GM21367 (cell line): Measurements from ENCODE around the gene PRELP.
"Not testable (repeated sequence)": the region's sequence is repeated elsewhere in the genome, so short reads cannot be mapped to it uniquely, and the experiment has no call there.

Experiments used
- ATAC-seq: cut with Tn5 transposase; IDR thresholded peaks from one replicate; pipeline ENCODE4 v1.9.1; 2021; ENCODE audit not compliant: unreplicated experiment

PRELP gene

GRCh38 chr1:203505526-203506204 is 30.1 kb downstream of the PRELP start:
- no peak for ATAC-seq

- ATAC-seq, result no peak
Measured at GRCh38 chr1:203506858-203507626, 31.4 kb downstream of the PRELP start.

- no peak for ATAC-seq
Measured at GRCh38 chr1:203507759-203508158, 32.2 kb downstream of the PRELP start.

- no peak for ATAC-seq
Measured at GRCh38 chr1:203508463-203509073, 33.0 kb downstream of the PRELP start.

GRCh38 chr1:203509135-203509534 is 33.5 kb downstream of the PRELP start:
- ATAC-seq, result no peak

GRCh38 chr1:203511513-203511912 is 35.9 kb downstream of the PRELP start:
- no peak for ATAC-seq

DNA sequence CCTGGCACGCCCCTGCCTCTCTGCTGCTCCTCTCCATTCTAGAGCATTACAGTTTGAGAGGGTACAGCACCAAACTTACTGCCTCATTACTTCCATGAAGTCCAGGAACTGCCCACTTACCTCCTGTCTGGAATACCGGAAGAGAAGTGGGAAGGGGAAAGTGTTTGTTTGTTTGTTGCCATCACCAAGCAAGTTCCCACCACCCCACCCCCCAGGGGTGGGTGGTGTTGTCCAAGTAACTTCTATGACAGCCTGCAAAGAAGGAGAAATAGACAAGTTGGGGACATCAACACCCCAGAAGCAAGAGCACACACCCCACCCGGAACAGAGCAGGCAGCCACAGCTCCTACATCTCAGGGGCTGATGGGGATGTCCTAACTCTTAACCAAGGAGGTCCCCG is 36.3 kb downstream of the PRELP start:
- no peak for ATAC-seq

DNA sequence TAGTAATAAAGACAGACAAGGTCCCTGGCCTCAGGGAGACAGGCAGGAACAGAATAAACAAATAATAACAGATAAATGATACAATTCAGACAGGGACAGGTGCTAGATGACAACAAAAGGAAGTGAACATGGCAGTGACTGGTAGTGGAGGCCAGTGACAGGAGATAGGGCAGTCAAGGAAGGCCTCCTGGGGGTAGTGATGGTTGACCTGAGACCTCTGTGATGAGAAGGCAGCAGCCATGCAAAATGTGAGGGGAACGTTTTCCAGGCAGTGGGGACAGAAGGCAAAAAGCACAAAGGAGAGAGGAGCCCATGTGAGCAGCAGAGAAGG is 36.9 kb downstream of the PRELP start:
- no peak for ATAC-seq

DNA sequence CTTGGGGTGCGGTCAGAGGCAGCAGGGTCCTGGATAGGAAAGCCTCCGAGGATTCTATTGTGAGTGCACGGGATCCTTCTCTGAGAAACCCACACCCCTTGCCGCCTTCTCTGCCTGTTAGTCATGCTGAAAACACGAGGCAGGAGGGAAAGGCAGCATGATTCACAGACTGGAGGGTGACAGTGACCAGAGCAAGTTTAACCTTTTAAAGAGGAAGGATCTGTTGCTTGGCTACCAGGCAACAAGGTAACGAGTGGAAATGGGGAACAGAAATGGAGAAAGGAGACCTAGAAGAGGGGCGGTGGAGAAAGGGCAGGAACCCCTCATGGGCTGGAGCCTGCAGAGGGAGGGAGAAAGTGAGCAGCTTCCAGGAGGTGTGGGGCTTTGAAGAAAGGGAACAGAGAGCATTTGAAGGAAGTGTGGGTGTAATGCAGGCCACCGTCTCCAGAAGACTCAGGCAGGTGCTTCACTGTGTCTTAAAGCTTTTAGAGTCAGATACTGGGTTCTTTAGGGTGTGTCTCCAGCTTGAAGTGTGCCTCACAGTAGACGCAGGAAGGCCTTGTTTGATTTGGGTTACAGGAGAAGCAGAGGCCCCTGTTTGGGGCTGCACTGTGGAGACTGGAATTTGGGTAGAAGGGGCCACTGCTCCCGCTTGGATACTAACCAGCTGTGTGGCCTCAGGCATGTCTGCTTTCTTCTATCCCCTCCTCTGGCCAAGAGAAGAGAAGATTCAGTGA is 37.4 kb downstream of the PRELP start:
- ATAC-seq, result no peak

DNA sequence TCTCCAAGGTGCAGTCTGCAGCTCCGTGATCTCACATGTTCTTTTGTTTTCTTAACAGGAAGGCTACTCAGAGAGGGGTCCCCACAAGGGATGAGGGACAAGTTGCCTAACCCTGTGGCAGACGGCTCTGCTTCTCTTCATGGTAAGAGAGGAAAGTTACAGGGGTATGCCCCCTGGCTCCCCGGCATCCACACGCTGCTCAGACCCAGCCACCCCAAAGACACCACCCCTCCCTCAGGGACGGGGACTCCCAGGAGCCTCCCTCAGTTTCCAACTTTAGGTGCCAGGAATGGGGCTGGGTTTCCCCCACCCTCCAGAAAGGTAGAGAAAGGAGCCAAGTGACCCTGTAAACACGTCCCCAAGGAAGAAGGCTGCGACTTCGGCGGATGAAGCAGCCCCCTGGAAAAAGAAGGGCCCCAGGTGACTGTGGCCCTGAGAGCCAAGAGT is 38.0 kb downstream of the PRELP start:
- no peak for ATAC-seq

- ATAC-seq, result no peak
Measured at GRCh38 chr1:203516184-203516583, 40.6 kb downstream of the PRELP start.

DNA sequence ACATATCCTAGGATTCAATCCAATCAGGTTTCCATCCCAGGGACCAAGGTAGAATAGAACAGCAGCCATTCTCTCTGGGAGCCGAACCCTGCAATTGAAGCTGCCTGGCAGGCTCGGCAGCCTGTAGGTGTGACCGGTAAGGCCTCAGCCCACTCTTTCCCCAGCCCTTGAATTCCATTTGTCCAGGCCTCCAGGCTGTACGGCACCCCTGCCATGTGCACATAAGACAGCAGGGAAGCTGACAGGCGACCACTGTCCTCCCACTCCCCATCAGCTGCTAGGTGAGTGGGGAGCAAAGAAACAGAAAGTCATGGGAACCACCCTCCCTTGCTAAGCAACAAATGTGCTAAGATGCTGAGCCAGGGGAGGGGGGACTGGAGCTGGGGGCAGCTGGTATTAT is 41.3 kb downstream of the PRELP start:
- ATAC-seq, result no peak

- ATAC-seq, result no peak
Measured at GRCh38 chr1:203517426-203518110, 42.0 kb downstream of the PRELP start.

- ATAC-seq, result not testable (repeated sequence)
Measured at GRCh38 chr1:203518139-203518538, 42.5 kb downstream of the PRELP start.

- ATAC-seq, result no peak
Measured at GRCh38 chr1:203518541-203518940, 42.9 kb downstream of the PRELP start.

DNA sequence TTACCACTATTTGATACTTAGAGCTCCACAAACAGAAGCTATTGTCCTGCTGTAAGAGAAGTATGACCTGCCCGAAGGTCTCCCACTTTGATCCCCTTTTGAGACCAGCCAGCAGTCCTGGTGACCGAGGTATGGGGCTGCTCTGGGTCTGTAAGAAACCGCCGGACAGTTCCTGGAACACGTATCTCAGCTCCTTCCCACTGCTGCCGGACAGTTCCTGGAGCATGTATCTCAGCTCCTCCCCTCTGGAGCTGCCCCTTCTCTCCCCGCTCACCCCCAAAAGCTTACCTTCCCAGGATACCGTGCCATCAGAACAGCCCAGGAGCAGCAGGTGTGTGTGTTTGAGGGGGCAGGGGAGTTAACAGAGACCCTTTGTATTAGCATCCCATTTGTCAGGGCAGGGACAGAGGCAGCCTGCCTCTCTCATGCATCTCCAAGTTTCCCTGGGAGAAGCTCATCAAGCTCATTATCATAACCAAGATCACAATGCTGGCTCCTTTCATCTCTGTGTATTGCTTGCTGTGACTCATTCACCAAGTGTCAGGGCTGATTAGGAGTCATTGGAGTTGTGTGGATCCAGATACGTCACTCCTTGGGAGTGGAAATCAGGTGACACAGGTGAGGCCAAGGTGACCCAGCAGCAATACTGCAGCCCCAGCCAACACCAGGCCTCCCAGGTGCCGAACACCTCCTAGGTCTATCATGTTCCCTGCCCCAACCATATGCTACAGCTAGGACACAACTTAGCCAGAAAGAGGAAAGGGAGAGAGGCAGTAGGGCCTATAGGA is 43.6 kb downstream of the PRELP start:
- no peak for ATAC-seq

GRCh38 chr1:203519896-203520295 is 44.3 kb downstream of the PRELP start:
- no peak for ATAC-seq

- no peak for ATAC-seq
Measured at GRCh38 chr1:203520315-203520714, 44.7 kb downstream of the PRELP start.

DNA sequence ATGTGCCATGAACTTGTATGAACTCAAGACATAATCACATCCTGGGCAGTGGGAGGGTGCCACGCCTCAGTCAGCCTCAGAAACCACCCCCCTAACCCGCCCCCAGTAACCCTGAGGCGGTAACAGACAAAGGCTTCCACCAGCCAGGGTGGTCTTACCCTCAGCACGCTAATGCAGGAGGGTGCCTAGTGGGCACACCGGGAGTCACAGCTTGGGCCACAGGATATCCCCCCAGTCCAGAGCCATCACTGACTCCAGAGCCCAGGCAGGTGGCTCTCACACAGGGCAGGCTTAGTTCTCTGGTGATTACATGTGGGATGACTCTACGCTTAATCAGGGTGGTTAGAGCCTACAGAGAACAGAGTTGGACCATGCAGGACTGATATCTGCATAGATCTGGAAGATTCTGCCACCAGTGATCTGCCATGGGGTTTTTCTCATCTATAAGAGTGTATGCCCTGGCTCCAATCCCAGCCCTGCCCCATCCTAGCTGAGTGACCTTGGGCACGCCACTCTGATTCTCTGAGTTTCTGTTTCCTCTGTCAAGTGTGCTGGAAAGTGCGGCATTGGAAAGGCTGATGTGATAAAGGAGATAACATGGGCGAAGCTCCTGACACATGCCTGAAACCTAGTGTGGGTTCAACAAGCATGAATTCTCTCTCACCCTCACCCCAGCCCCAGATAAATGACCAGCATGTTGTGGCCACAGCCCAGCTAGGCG is 45.6 kb downstream of the PRELP start:
- no peak for ATAC-seq

DNA sequence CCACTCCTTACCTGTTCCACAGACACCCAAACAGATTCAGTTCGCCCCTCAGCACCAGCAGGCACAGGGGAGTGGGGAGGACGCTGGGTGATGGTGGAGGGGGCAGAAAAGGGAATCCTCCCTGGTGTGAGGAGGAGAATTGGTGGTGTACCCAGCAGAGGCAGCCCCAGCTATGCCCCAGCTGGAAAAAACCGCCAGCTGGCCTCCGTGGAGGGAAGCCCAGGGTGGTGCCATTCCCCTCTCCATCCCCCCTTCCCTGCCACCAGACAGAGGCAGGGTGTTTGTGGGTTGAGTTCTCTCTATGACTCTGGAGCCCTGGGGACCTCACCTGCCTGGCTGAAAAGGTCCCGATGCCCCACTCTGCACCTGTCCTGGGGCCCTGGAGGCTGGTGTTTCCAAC is 46.2 kb downstream of the PRELP start:
- ATAC-seq, result no peak
